CD14-positive monocyte (primary cell): ENCODE measurements around the gene HACL1. TPM values are rescaled to one million over a fixed set of nuclear protein-coding genes. Genes with fewer than 3 reads are reported as not detected.
"Not testable (repeated sequence)": the region's sequence is repeated elsewhere in the genome, so short reads cannot be mapped to it uniquely, and the experiment has no call there.

ENCODE experiments used
- DNase-seq, 3 donors: peaks; one replicate each; pipeline ENCODE4 v3.0.0-alpha.2; 2011 to 2022
- H2AFZ ChIP-seq: 2 replicates; pipeline ENCODE4 v1.6.0; 2012; ENCODE audit warnings: mild to moderate bottlenecking, low read depth, low read length, inconsistent platforms; ENCODE audit not compliant: insufficient read depth, poor library complexity, severe bottlenecking
- H3K27ac ChIP-seq, 2 donors: 1 replicate in 1 of 2; 2 replicates in 1 of 2; pipeline ENCODE4 v1.5.1; 2012 to 2013; ENCODE audit warnings: low read length in 2 of 2, control low read depth in 1 of 2, inconsistent platforms in 1 of 2, low read depth in 1 of 2, mild to moderate bottlenecking in 1 of 2
- H3K27me3 ChIP-seq, 2 donors: one replicate each; pipeline versions ENCODE4 v1.6.0 to v1.6.1; 2011 to 2013; ENCODE audit warnings: low read length in 2 of 2; ENCODE audit not compliant: control insufficient read depth in 2 of 2, insufficient read depth in 2 of 2
- H3K36me3 ChIP-seq, 2 donors: replicated peaks in 1 of 2; 1 replicate in 1 of 2; 2 replicates in 1 of 2; pipeline versions ENCODE4 v1.5.1 to v1.6.1; 2012 to 2013; ENCODE audit warnings: low read length in 2 of 2, control low read depth in 1 of 2, inconsistent platforms in 1 of 2, mild to moderate bottlenecking in 1 of 2; ENCODE audit not compliant: insufficient read depth in 2 of 2, control insufficient read depth in 1 of 2
- H3K4me1 ChIP-seq, 2 donors: 1 replicate in 1 of 2; 2 replicates in 1 of 2; pipeline versions ENCODE4 v1.5.1 to v1.6.1; 2012 to 2013; ENCODE audit warnings: low read length in 2 of 2, control low read depth in 1 of 2, inconsistent platforms in 1 of 2, mild to moderate bottlenecking in 1 of 2, moderate library complexity in 1 of 2; ENCODE audit not compliant: insufficient read depth in 2 of 2, control insufficient read depth in 1 of 2
- H3K4me2 ChIP-seq: replicated peaks from 2 replicates; pipeline ENCODE3; 2012; ENCODE audit warnings: low read length, moderate library complexity, mild to moderate bottlenecking; ENCODE audit not compliant: poor library complexity, severe bottlenecking; ENCODE audit errors: extremely low read depth
- H3K4me3 ChIP-seq, 3 experiments: fragments of 200-600 bp in 1 of 3; sonication (generic) in 1 of 3; replicated peaks in 1 of 3; 1 replicate in 2 of 3; 2 replicates in 1 of 3; pipeline ENCODE4 v1.5.1; 2011 to 2013; ENCODE audit warnings: low read length in 3 of 3, mild to moderate bottlenecking in 3 of 3, control low read depth in 2 of 3, low read depth in 2 of 3, inconsistent platforms in 1 of 3, moderate library complexity in 1 of 3
- H3K79me2 ChIP-seq: 2 replicates; pipeline ENCODE4 v1.6.0; 2012; ENCODE audit warnings: mild to moderate bottlenecking, control low read depth, inconsistent platforms, low read length, moderate library complexity; ENCODE audit not compliant: insufficient read depth
- H3K9ac ChIP-seq: 2 replicates; pipeline ENCODE4 v1.6.0; 2017; ENCODE audit warnings: low read length, mild to moderate bottlenecking; ENCODE audit not compliant: insufficient read depth, poor library complexity, severe bottlenecking
- H3K9me3 ChIP-seq, 2 donors: replicated peaks in 1 of 2; 1 replicate in 1 of 2; 2 replicates in 1 of 2; pipeline versions ENCODE4 v1.5.1 to v1.6.1; 2012 to 2013; ENCODE audit warnings: low read length in 2 of 2, control low read depth in 1 of 2; ENCODE audit not compliant: control insufficient read depth in 1 of 2, insufficient read depth in 1 of 2
- H4K20me1 ChIP-seq: 2 replicates; pipeline ENCODE4 v1.6.0; 2012; ENCODE audit warnings: mild to moderate bottlenecking, low read length, control low read depth, moderate library complexity; ENCODE audit not compliant: insufficient read depth
- H3K27ac Mint-ChIP-seq, 7 donors: one replicate each; pipeline ENCODE4 v1.8.0; 2020; ENCODE audit warnings: mild to moderate bottlenecking in 7 of 7, mixed read lengths in 7 of 7, moderate library complexity in 6 of 7, inconsistent platforms in 2 of 7
- H3K27me3 Mint-ChIP-seq, 3 donors: one replicate each; pipeline ENCODE4 v1.8.0; 2021 to 2022; ENCODE audit warnings: low read depth in 3 of 3, mild to moderate bottlenecking in 3 of 3, mixed read lengths in 3 of 3, moderate library complexity in 3 of 3, inconsistent platforms in 1 of 3
- H3K36me3 Mint-ChIP-seq, 2 donors: one replicate each; pipeline ENCODE4 v1.8.0; 2020; ENCODE audit warnings: mixed read lengths in 2 of 2, inconsistent platforms in 1 of 2, mild to moderate bottlenecking in 1 of 2
- H3K4me1 Mint-ChIP-seq: one replicate; pipeline ENCODE4 v1.8.0; 2020; ENCODE audit warnings: mild to moderate bottlenecking, mixed read lengths
- H3K4me3 Mint-ChIP-seq, 2 donors: one replicate each; pipeline ENCODE4 v1.8.0; 2020; ENCODE audit warnings: mild to moderate bottlenecking in 2 of 2, mixed read lengths in 2 of 2, moderate library complexity in 1 of 2
- H3K9me3 Mint-ChIP-seq, 7 donors: one replicate each; pipeline ENCODE4 v1.8.0; 2020 to 2022; ENCODE audit warnings: mixed read lengths in 7 of 7, mild to moderate bottlenecking in 6 of 7, moderate library complexity in 6 of 7, inconsistent platforms in 2 of 7
- CTCF ChIP-seq: fragments of 200-600 bp; IDR thresholded peaks from one replicate; pipeline ENCODE4 v1.8.0; 2022; ENCODE audit warnings: antibody characterized with exemption, mild to moderate bottlenecking
- WGBS: methylation state at CpG from one replicate; pipeline ENCODE4 v1.1.5; 2013; ENCODE audit warnings: missing lambda C conversion rate; ENCODE audit not compliant: insufficient coverage; 5-methylcytosine and 5-hydroxymethylcytosine counted together
- intact Hi-C, 2 donors: fragments of 100-400 bp; cut with micrococcal nuclease; formaldehyde crosslinking; loops; one replicate each; pipeline versions ENCODE4 v1.15.0 to v1.15.1; 2023
- polyA plus RNA-seq, 3 donors: library from polyadenylated mRNA; depleted of rRNA in 1 of 3; unstranded in 2 of 3; stranded (reverse) in 1 of 3; fragments of 300-500 nt in 2 of 3; fragments of >200 nt in 1 of 3; fragmentation: Illumina TruSeq in 2 of 3; gene quantifications; 1 replicate in 2 of 3; 2 replicates in 1 of 3; pipeline ENCODE4 v1.2.3, GENCODE V29; 2012 to 2021

Gene HACL1
- polyA plus RNA-seq, 3 donors: 12.3 to 27.2 (median 22.3) TPM

GRCh38 chr3:15536856-15537255 is 64.5 kb downstream of the HACL1 start:
- H4K20me1 ChIP-seq: no peaks in the 10 kb centered on the region
- H3K36me3 Mint-ChIP-seq: no peaks in the 10 kb centered on the region
- no peak for DNase-seq
- no peaks in the 10 kb centered on the region for H3K9me3 Mint-ChIP-seq
- H3K27ac Mint-ChIP-seq: no peak overlapping the region
- 13% methylated on average over 2 of the region's 2 CpGs for WGBS
- no peaks in the 10 kb centered on the region for H3K9me3 ChIP-seq
- no peak overlapping the region for H3K4me3 ChIP-seq
- H3K4me1 ChIP-seq: no peaks in the 10 kb centered on the region
- intact Hi-C loops: no loop called here
- no peak overlapping the region for H2AFZ ChIP-seq
- no peak overlapping the region for H3K27ac ChIP-seq
- no peak overlapping the region for H3K4me3 Mint-ChIP-seq
- peaks cover 0 to 4% (median 2%) of the 10 kb centered on the region in 3 donors for H3K27me3 Mint-ChIP-seq
- no peaks in the 10 kb centered on the region for H3K79me2 ChIP-seq
- peaks cover 10% of the 10 kb centered on the region for H3K4me1 Mint-ChIP-seq
- no peaks in the 10 kb centered on the region for H3K36me3 ChIP-seq
- no peak overlapping the region for H3K4me2 ChIP-seq
- H3K27me3 ChIP-seq: no peaks in the 10 kb centered on the region
- no peak for TF ChIP-seq CTCF
- H3K9ac ChIP-seq: no peak overlapping the region

- Histone ChIP-seq H3K36me3 (no peaks in the 10 kb centered on the region), H3K9ac (no peak overlapping the region), H3K79me2 (no peaks in the 10 kb centered on the region), H3K27me3 (no peaks in the 10 kb centered on the region), H3K4me2 (no peak overlapping the region), H3K4me3 (no peak overlapping the region), H2AFZ (no peak overlapping the region), H4K20me1 (no peaks in the 10 kb centered on the region), H3K27ac (no peak overlapping the region), H3K9me3 (no peaks in the 10 kb centered on the region), H3K4me1 (no peaks in the 10 kb centered on the region)
- TF ChIP-seq CTCF: no peak
- H3K36me3 Mint-ChIP-seq: no peaks in the 10 kb centered on the region
- intact Hi-C loops: no loop called here
- H3K4me3 Mint-ChIP-seq: no peak overlapping the region
- no peak for DNase-seq
- H3K4me1 Mint-ChIP-seq: peaks cover 4% of the 10 kb centered on the region
- no CpG with 5 or more reads among the region's 1 CpG for WGBS
- peaks cover 0 to 4% (median 2%) of the 10 kb centered on the region in 3 donors for H3K27me3 Mint-ChIP-seq
- no peaks in the 10 kb centered on the region for H3K9me3 Mint-ChIP-seq
- H3K27ac Mint-ChIP-seq: peak overlapping the region in 1 of 7 donors; percentile 3
These were observed 65.6 kb downstream of the HACL1 start for GRCh38 chr3:15535732-15536131.

DNA sequence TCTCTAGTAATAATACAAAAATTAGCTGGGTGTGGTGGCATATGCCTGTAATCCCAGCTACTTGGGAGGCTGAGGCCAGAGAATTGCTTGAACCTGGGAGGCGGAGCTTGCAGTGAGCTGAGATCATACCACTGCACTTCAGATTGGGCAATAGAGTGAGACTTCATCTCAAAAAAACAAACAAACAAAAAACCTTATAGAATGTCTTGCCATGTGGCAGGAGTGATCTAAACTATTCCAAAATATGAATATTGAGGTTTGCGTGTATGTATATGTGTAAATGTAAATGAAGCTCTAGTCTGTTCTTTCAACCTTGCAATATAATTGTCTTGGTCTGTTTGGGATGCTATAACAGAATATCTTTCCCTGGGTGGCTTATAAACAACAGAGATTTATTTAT is 68.8 kb downstream of the HACL1 start:
- intact Hi-C loops, H3K27ac Mint-ChIP-seq: not testable (repeated sequence)

More for the DNA sequence above, 68.8 kb downstream of the HACL1 start:
- not testable (repeated sequence) for H3K4me3 Mint-ChIP-seq, H3K27ac ChIP-seq, H4K20me1 ChIP-seq, H3K4me3 ChIP-seq, H3K4me2 ChIP-seq, H3K9me3 ChIP-seq, H3K79me2 ChIP-seq, DNase-seq, H3K27me3 Mint-ChIP-seq, H3K27me3 ChIP-seq, H3K36me3 Mint-ChIP-seq, H2AFZ ChIP-seq, H3K9me3 Mint-ChIP-seq, H3K9ac ChIP-seq, H3K36me3 ChIP-seq
- WGBS: no CpG with 5 or more reads among the region's 2 CpGs
- peaks cover 6 to 17% of the 10 kb centered on the region in 2 donors for H3K4me1 ChIP-seq
- H3K4me1 Mint-ChIP-seq: peaks cover 23% of the 10 kb centered on the region
